ENCODE measurements around the gene PYGB.

- TF ChIP-seq, protein P1, sequence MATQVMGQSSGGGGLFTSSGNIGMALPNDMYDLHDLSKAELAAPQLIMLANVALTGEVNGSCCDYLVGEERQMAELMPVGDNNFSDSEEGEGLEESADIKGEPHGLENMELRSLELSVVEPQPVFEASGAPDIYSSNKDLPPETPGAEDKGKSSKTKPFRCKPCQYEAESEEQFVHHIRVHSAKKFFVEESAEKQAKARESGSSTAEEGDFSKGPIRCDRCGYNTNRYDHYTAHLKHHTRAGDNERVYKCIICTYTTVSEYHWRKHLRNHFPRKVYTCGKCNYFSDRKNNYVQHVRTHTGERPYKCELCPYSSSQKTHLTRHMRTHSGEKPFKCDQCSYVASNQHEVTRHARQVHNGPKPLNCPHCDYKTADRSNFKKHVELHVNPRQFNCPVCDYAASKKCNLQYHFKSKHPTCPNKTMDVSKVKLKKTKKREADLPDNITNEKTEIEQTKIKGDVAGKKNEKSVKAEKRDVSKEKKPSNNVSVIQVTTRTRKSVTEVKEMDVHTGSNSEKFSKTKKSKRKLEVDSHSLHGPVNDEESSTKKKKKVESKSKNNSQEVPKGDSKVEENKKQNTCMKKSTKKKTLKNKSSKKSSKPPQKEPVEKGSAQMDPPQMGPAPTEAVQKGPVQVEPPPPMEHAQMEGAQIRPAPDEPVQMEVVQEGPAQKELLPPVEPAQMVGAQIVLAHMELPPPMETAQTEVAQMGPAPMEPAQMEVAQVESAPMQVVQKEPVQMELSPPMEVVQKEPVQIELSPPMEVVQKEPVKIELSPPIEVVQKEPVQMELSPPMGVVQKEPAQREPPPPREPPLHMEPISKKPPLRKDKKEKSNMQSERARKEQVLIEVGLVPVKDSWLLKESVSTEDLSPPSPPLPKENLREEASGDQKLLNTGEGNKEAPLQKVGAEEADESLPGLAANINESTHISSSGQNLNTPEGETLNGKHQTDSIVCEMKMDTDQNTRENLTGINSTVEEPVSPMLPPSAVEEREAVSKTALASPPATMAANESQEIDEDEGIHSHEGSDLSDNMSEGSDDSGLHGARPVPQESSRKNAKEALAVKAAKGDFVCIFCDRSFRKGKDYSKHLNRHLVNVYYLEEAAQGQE (tag by site-specific recombination; IDR thresholded peaks at IDR 0.05) = no peak
- TF ChIP-seq, protein P2, sequence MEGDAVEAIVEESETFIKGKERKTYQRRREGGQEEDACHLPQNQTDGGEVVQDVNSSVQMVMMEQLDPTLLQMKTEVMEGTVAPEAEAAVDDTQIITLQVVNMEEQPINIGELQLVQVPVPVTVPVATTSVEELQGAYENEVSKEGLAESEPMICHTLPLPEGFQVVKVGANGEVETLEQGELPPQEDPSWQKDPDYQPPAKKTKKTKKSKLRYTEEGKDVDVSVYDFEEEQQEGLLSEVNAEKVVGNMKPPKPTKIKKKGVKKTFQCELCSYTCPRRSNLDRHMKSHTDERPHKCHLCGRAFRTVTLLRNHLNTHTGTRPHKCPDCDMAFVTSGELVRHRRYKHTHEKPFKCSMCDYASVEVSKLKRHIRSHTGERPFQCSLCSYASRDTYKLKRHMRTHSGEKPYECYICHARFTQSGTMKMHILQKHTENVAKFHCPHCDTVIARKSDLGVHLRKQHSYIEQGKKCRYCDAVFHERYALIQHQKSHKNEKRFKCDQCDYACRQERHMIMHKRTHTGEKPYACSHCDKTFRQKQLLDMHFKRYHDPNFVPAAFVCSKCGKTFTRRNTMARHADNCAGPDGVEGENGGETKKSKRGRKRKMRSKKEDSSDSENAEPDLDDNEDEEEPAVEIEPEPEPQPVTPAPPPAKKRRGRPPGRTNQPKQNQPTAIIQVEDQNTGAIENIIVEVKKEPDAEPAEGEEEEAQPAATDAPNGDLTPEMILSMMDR (tag by site-specific recombination; IDR thresholded peaks at IDR 0.05) = no peak
- TF ChIP-seq GLI4 (tag by site-specific recombination; IDR thresholded peaks at IDR 0.05) = no peak
- no peak for TF ChIP-seq ZNF776 (tag by site-specific recombination; IDR thresholded peaks at IDR 0.05; ENCODE audit: borderline replicate concordance)
- no peak for TF ChIP-seq SCRT2 (tag by site-specific recombination; IDR thresholded peaks at IDR 0.05)
- TF ChIP-seq FEZF1 (tag by site-specific recombination; IDR thresholded peaks at IDR 0.05) = no peak
- no peak for TF ChIP-seq ZNF521 (tag by site-specific recombination; IDR thresholded peaks at IDR 0.05)
- TF ChIP-seq YY1 (tag by site-specific recombination; IDR thresholded peaks at IDR 0.05) = no peak
- TF ChIP-seq, protein P3, sequence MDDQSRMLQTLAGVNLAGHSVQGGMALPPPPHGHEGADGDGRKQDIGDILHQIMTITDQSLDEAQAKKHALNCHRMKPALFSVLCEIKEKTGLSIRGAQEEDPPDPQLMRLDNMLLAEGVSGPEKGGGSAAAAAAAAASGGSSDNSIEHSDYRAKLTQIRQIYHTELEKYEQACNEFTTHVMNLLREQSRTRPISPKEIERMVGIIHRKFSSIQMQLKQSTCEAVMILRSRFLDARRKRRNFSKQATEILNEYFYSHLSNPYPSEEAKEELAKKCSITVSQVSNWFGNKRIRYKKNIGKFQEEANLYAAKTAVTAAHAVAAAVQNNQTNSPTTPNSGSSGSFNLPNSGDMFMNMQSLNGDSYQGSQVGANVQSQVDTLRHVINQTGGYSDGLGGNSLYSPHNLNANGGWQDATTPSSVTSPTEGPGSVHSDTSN (CRISPR knock-in tag; IDR thresholded peaks at IDR 0.05) = no peak
- no peak for TF ChIP-seq ZNF18 (tag by site-specific recombination; IDR thresholded peaks at IDR 0.05)
- no peak for TF ChIP-seq ZNF843 (tag by site-specific recombination; IDR thresholded peaks at IDR 0.05)
- no peak for TF ChIP-seq KLF16 (tag by site-specific recombination; IDR thresholded peaks at IDR 0.05)
Observed at GRCh38 chr20:25346349-25346748, 98.5 kb downstream of the PYGB start.
